Anterior cingulate cortex (tissue), 58 donors: Measurements from ENCODE around the gene KCNN4.

Experiments used
- DNase-seq, 58 donors: peaks; one replicate each; lab custom pipeline; 2025; lab: John Stamatoyannopoulos, UW

Gene KCNN4

GRCh38 chr19:43751466-43752220, 29.1 kb downstream of the KCNN4 start:
- no peak for DNase-seq

- DNase-seq = no peak
These were observed 30.9 kb downstream of the KCNN4 start for GRCh38 chr19:43749898-43750297.

GRCh38 chr19:43749152-43749551, 31.6 kb downstream of the KCNN4 start:
- no peak for DNase-seq

GRCh38 chr19:43748685-43749084, 32.1 kb downstream of the KCNN4 start:
- no peak for DNase-seq

DNA sequence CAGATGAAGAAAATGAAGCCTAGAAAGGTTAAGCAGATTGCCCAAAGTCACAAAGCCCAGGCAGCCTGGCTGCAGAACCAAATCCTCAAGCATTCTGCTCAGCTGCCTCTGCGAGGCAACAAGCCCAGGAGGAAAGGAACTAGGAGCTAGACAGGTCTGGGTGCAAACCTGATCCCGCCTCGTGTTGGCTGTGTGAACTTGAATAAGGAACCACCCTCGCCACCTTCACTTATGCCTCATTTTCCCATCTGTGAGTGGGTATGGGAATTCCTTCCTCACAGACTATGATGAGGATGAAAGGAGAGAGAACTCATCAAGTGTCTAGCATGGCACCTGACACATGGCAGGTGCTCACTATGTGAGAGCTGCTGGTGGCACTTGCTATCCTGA, 32.6 kb downstream of the KCNN4 start:
- DNase-seq = peak in 1 of 58 donors; percentile 8

- DNase-seq = no peak
These were observed 33.1 kb downstream of the KCNN4 start for GRCh38 chr19:43747557-43748204.

GRCh38 chr19:43743059-43743458, 37.7 kb downstream of the KCNN4 start:
- DNase-seq = no peak

DNA sequence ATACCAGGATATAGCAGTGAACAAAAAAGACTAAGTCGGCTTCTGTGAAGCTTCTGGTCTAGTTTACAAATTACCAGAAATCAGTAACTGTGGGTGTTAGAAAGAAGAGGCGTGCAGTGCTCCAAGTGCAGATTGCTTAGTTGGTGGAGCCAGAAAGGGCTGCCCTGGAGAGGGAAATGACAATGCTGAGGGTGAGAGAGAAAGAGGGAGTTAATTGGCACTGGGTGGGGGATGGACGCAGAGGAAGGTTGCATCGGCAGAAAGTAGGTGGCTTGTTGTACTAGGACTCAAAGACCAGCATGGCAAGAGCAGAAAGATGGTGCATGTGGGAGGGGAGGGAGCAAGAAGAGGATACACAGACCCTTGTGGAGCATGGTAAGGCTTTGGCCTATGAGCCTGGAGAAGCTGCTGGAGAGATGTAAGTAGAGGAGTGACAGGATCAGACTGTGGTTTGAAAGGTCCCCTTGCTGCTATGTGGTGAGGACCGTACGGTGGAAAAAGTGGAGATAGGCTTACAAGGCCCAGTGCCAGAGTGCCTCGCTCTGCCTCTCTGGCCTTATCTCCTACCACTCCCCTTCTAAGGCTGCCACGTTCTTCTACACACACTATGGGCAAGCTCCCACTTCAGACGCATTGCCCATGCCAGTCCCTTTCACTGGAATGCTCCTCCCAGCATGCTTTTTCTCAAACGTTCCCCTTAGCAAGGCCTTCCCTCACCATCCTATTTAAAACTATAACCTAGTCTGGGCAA, 39.5 kb downstream of the KCNN4 start:
- peak in 1 of 58 donors; percentile 3 for DNase-seq

DNA sequence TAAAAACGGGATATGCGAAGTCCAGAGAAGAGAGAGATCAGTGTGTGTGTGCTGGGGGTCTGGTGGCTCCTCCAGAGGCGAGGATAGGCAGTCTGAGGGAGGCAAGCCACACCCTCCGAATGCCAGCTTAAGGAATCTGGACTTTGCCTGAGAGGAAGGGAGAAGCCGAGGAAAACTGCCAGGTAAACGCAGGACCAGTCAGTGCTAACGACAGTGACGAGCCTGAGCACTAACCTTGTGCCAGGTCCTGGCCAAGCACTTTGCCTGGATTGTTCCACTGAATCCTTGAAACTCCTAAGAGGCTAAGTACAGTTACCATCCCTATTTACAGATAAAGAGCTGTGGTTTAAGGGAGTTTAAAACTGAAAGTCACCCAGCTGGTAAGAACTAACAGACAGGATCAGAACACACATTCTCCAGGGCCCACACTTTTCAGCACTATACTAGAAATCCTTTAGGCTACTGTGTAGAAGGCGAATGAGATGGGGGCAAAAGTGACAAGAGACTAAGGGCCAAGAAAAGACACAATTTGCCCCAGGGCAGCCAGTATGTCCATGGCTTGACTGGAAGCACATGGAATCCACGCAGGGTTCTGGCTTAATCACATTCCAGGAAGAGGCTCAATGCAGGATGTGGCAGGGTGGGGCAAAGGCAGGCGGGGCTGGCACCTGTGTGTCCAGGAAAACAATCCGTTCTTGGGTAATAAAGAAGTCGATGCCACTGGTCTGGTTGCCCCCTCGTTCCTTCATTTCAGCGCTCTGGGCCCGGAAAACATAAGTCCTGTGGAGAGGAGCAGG, 41.1 kb downstream of the KCNN4 start:
- DNase-seq = no peak

- DNase-seq = no peak
These were observed 42.0 kb downstream of the KCNN4 start for GRCh38 chr19:43738780-43739211.

DNA sequence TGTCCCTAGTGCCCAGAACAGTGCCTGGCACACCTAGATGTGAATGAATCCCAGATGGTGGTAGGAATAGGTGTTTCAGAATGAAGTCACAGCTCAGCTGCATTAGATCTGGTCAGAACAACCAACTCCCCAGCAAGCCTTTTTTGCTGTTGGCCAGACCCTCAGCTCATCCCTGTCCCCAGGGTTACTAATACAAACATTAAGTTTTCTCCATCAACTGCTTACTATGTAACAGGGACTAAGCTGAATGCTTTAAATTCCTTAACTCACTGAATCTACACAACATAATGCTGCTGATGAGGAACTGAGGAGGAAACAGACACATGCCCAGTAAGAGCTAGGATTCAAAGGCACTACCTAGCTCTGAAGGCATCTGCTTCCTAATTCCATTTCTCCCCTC, 44.8 kb downstream of the KCNN4 start:
- DNase-seq = no peak

DNA sequence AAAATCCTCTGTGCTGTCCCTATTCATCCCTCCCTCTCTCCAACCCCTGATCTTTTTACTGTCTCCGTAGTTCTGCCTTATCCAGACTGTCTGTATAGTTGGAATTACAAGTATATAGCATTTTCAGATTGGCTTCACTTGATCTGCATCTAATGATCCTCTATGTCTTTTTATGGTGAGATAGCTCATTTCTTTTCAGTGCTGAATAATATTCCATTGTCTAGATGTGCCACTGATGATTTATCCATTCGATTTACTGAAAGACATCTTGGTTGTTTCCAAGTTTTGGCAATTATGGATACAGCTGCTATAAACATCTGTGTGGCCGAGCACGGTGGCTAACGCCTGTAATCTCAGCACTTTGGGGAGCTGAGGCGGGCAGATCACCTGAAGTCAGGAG, 45.8 kb downstream of the KCNN4 start:
- no peak for DNase-seq

GRCh38 chr19:43731846-43732245, 48.9 kb downstream of the KCNN4 start:
- DNase-seq = no peak

DNA sequence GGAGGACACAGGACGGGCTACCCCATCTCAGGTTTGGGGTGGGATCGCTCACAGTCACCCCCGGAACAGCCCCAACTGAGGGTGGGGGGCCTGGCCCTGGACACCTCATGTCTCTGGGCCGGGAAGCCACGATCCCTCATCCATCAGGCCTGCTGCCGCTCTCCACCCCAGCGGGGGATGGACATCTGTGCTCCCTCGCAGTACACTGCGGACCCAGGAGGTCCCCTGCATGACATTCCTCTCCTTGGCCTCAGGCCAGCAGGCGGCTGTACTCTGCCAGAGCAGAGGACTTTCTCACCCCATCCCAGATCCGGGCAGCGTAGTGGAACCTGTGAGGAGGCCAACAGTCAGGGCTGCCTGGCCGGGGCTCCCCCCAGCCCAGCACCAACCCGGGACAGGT, 49.4 kb downstream of the KCNN4 start:
- peak in 1 of 58 donors; percentile 9 for DNase-seq

DNA sequence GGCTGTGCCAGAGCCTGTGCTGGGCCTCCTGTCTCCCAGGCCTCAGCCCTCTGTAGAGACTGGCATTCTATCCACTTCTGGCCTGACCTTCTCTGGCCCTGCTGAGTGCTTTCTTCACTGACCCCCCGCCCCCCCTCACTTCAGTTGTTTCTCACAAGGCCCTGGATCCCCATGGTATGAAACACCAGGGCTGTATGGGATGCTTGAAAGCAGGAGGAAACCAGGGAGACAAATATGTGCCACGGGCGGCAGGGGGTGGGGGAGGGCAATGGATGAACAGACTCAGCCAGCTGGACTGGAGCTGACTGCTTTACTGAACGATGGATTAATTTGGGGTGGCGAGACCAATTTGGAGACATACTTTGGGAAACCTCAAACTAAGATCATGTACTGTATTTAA, 50.9 kb downstream of the KCNN4 start:
- DNase-seq = peak in 1 of 58 donors; percentile 4

DNA sequence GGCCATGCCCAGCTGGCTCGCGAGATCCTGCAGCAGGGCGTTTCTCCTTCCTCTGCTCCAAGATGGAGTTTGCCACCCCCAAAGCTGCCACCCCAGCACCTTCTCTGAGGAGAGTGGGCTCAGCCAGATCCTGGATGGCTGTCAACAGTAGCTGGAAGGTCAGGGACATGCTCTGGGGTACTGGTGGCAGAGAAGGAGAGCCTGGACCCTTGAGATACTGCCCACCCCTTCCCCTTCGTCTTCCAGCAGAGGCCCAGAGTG, 53.2 kb downstream of the KCNN4 start:
- DNase-seq = no peak

DNA sequence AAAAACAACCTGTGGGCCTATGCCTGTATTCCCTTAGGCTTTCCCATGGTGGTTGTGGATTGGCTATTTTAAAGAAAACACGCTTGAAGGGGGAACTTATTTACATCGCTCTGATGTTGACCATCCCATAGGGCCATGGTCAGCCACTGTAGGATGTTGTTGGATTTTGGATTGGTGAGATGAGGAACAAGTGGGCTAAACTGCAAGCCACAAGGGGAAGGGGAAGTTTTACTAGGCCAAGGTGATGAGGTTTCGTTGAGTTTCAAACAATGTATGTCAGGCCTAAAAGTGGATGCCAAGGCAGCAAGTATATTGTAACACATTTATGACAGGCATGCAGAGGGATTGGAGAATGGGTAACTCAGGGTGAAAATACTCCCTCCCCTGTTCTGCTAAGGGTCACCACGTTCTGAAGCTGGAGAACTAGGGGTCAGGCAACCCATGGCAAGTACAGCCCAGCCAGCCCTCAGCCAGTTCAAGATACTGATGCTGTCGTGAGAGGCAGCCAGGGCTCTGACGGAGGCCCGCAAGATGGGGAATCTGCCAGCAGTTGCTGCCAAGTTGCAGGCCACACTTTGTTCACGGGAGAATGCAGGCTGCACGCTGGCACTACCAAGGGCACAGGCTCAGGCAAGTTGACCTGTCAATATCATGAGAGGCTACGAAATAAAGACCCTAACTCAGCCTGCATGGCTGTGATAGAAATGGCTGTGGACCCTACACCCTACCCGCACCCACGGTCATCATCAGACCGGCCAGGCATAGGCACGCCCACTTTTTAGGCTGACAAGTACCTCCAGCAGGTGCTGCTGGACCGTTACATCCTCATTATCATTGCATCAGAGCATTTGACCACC, 53.8 kb downstream of the KCNN4 start:
- DNase-seq = peak in 13 of 58 donors; percentile 2 to 28 (median 8)

GRCh38 chr19:43725468-43725867, 55.3 kb downstream of the KCNN4 start:
- no peak for DNase-seq

DNA sequence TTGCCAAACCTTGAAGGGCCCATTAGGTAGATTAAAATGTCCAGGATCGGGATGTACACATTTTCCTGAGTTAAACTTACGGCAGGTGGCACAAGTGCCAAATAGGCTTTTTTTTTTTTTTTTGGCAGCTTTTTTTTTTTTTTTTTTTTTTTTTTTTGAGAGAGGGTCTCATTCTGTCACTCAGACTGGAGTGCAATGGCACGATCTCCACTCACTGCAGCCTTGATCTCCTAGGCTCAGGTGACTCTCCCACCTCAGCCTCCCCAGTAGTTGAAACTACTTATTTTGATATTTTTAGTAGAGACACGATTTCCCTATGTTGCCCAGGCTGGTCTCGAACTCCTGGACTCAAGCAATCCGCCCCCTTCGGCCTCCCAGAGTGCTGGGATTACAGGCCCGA, 55.9 kb downstream of the KCNN4 start:
- DNase-seq = no peak

DNA sequence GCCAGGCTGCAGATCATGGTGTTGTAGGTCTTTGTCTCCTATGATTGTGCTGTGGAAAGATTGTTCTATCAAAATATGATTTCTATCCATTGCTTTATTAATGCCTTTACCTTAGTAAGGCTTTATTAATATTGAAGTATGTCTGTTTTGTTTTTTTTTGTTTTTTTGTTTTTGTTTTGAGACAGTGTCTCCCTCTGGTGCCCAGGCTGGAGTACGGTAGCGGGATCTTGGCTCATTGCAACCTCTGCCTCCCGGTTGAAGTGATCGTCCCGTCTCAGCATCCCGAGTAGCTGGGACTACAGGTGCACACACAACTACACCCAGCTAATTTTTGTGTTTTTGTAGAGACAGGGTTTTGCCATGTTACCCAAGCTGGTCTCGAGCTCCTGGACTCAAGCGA, 57.2 kb downstream of the KCNN4 start:
- DNase-seq = no peak
